H9 (cell line): Measurements from ENCODE around the gene GPC6. TPM values are rescaled to one million over a fixed set of nuclear protein-coding genes. Genes with fewer than 3 reads are reported as not detected.

Source experiments
- DNase-seq: peaks from one replicate; pipeline ENCODE4 v3.0.0-alpha.2; 2017
- H2AFZ ChIP-seq: one replicate; pipeline ENCODE4 v1.6.1; 2013; ENCODE audit warnings: mild to moderate bottlenecking, low read length, control low read depth, moderate library complexity
- H2AK5ac ChIP-seq: 2 replicates; pipeline ENCODE4 v1.6.1; 2013; ENCODE audit warnings: low read length, control low read depth, mixed read lengths; ENCODE audit not compliant: insufficient read length
- H2BK120ac ChIP-seq: one replicate; pipeline ENCODE4 v1.6.1; 2013; ENCODE audit warnings: low read depth, mild to moderate bottlenecking, low read length, control low read depth, inconsistent platforms; ENCODE audit not compliant: poor library complexity, severe bottlenecking
- H2BK12ac ChIP-seq: 2 replicates; pipeline ENCODE4 v1.6.1; 2013; ENCODE audit warnings: low read length, control low read depth, mixed read lengths, low read depth; ENCODE audit not compliant: insufficient read length
- H2BK15ac ChIP-seq: 2 replicates; pipeline ENCODE4 v1.6.1; 2013; ENCODE audit warnings: low read depth, low read length, control low read depth
- H2BK20ac ChIP-seq: one replicate; pipeline ENCODE4 v1.6.1; 2013; ENCODE audit warnings: low read depth, mild to moderate bottlenecking, low read length, control low read depth, inconsistent platforms; ENCODE audit not compliant: poor library complexity, severe bottlenecking
- H2BK5ac ChIP-seq: 2 replicates; pipeline ENCODE4 v1.6.1; 2013; ENCODE audit warnings: low read length, control low read depth, mixed read lengths; ENCODE audit not compliant: insufficient read length
- H3K14ac ChIP-seq: 2 replicates; pipeline ENCODE4 v1.6.1; 2013; ENCODE audit warnings: low read length, control low read depth; ENCODE audit not compliant: insufficient read depth
- H3K18ac ChIP-seq: 2 replicates; pipeline ENCODE4 v1.6.1; 2013; ENCODE audit warnings: low read depth, mild to moderate bottlenecking, mixed read lengths, low read length, control low read depth; ENCODE audit not compliant: insufficient read length
- H3K23ac ChIP-seq: 2 replicates; pipeline ENCODE4 v1.6.1; 2013; ENCODE audit warnings: low read length, control low read depth, mixed read lengths, low read depth; ENCODE audit not compliant: insufficient read length
- H3K23me2 ChIP-seq: 2 replicates; pipeline ENCODE4 v1.6.1; 2013; ENCODE audit warnings: low read depth, mild to moderate bottlenecking, mixed read lengths, low read length, control low read depth; ENCODE audit not compliant: insufficient read length, poor library complexity, severe bottlenecking
- H3K27ac ChIP-seq: 2 replicates; pipeline ENCODE4 v1.5.1; 2013; ENCODE audit warnings: low read length, control low read depth, mixed read lengths, low read depth; ENCODE audit not compliant: insufficient read length
- H3K27me3 ChIP-seq: 2 replicates; pipeline ENCODE4 v1.6.1; 2013; ENCODE audit warnings: low read length, control low read depth, inconsistent platforms; ENCODE audit not compliant: insufficient read depth
- H3K4ac ChIP-seq: 2 replicates; pipeline ENCODE4 v1.6.1; 2013; ENCODE audit warnings: low read depth, mild to moderate bottlenecking, control low read depth, inconsistent platforms, low read length, moderate library complexity
- H3K4me1 ChIP-seq: 2 replicates; pipeline ENCODE4 v1.6.1; 2013; ENCODE audit warnings: low read length, control low read depth, inconsistent platforms; ENCODE audit not compliant: insufficient read depth
- H3K4me2 ChIP-seq: 2 replicates; pipeline ENCODE4 v1.6.1; 2013; ENCODE audit warnings: low read length, control low read depth, mixed read lengths; ENCODE audit not compliant: insufficient read length, insufficient read depth
- H3K56ac ChIP-seq: 2 replicates; pipeline ENCODE4 v1.6.1; 2013; ENCODE audit warnings: low read depth, mild to moderate bottlenecking, mixed read lengths, low read length, control low read depth; ENCODE audit not compliant: insufficient read length
- H3K79me1 ChIP-seq: 2 replicates; pipeline ENCODE4 v1.6.1; 2013; ENCODE audit warnings: low read depth, mild to moderate bottlenecking, moderate library complexity, low read length, control low read depth, inconsistent platforms; ENCODE audit not compliant: insufficient read depth, poor library complexity, severe bottlenecking
- H3K79me2 ChIP-seq: 2 replicates; pipeline ENCODE4 v1.6.1; 2013; ENCODE audit warnings: low read length, control low read depth, inconsistent platforms; ENCODE audit not compliant: insufficient read depth
- H3K9ac ChIP-seq: 2 replicates; pipeline ENCODE4 v1.6.1; 2013; ENCODE audit warnings: low read length, control low read depth, mixed read lengths; ENCODE audit not compliant: insufficient read length; ENCODE audit errors: extremely low read depth
- H3K9me3 ChIP-seq: one replicate; pipeline ENCODE4 v1.6.1; 2013; ENCODE audit warnings: low read depth, low read length, inconsistent platforms; ENCODE audit not compliant: control insufficient read depth
- H3T11ph ChIP-seq: one replicate; pipeline ENCODE4 v1.6.1; 2013; ENCODE audit warnings: mild to moderate bottlenecking, low read length, control low read depth, inconsistent platforms
- H4K20me1 ChIP-seq: one replicate; pipeline ENCODE4 v1.6.1; 2013; ENCODE audit not compliant: control insufficient read depth, insufficient read length, insufficient read depth
- H4K5ac ChIP-seq: 2 replicates; pipeline ENCODE4 v1.6.1; 2013; ENCODE audit warnings: low read depth, mild to moderate bottlenecking, mixed read lengths, low read length, control low read depth; ENCODE audit not compliant: insufficient read length
- H4K8ac ChIP-seq: replicated peaks from 2 replicates; pipeline ENCODE4 v1.6.1; 2013; ENCODE audit warnings: low read length, control low read depth, mixed read lengths, low read depth; ENCODE audit not compliant: insufficient read length
- H4K91ac ChIP-seq: 2 replicates; pipeline ENCODE4 v1.6.1; 2013; ENCODE audit warnings: low read depth, mild to moderate bottlenecking, moderate library complexity, mixed read lengths, low read length, control low read depth; ENCODE audit not compliant: insufficient read length
- H3K27ac Mint-ChIP-seq, 3 experiments: 2 replicates in 2 of 3; 3 replicates in 1 of 3; pipeline ENCODE4 v1.8.0; 2020 to 2021; ENCODE audit warnings: mixed read lengths in 3 of 3, mild to moderate bottlenecking in 1 of 3, moderate library complexity in 1 of 3
- H3K27me3 Mint-ChIP-seq: 2 replicates; pipeline ENCODE4 v1.8.0; 2021; ENCODE audit warnings: low read depth, mild to moderate bottlenecking, moderate library complexity, mixed read lengths
- H3K36me3 Mint-ChIP-seq, 3 experiments: 2 replicates in 2 of 3; 3 replicates in 1 of 3; pipeline ENCODE4 v1.8.0; 2020 to 2021; ENCODE audit warnings: low read depth in 3 of 3, mixed read lengths in 3 of 3; ENCODE audit not compliant: insufficient read depth in 1 of 3
- H3K4me1 Mint-ChIP-seq, 2 experiments: 2 replicates each; pipeline ENCODE4 v1.8.0; 2020; ENCODE audit warnings: mixed read lengths in 2 of 2
- H3K4me3 Mint-ChIP-seq, 2 experiments: 2 replicates in 1 of 2; 3 replicates in 1 of 2; pipeline ENCODE4 v1.8.0; 2020 to 2021; ENCODE audit warnings: mild to moderate bottlenecking in 2 of 2, mixed read lengths in 2 of 2, moderate library complexity in 1 of 2
- H3K9me3 Mint-ChIP-seq, 2 experiments: 2 replicates in 1 of 2; 3 replicates in 1 of 2; pipeline ENCODE4 v1.8.0; 2020; ENCODE audit warnings: mild to moderate bottlenecking in 2 of 2, mixed read lengths in 2 of 2, moderate library complexity in 1 of 2
- WGBS: extraction: QIAGEN DNeasy Blood & Tissue Kit; methylation state at CpG from one replicate; pipeline ENCODE4 v1.1.7; 2013; ENCODE audit warnings: missing lambda C conversion rate, low lambda C conversion rate, mixed read lengths; ENCODE audit not compliant: insufficient read length; ENCODE audit errors: extremely low coverage; 5-methylcytosine and 5-hydroxymethylcytosine counted together
- total RNA-seq: library from RNA; stranded (reverse); gene quantifications from 2 replicates; pipeline ENCODE4 v1.2.1, GENCODE V29; 2021
- TF ChIP-seq, protein P1 (sequence below): fragments of 200-600 bp; sonication (generic); conservative IDR thresholded peaks from 3 replicates; pipeline ENCODE4 v1.8.0; 2021; ENCODE audit warnings: antibody characterized with exemption, mild to moderate bottlenecking

The GPC6 gene
- total RNA-seq, 1 experiment from 2014 or later: 15.6 TPM

DNA sequence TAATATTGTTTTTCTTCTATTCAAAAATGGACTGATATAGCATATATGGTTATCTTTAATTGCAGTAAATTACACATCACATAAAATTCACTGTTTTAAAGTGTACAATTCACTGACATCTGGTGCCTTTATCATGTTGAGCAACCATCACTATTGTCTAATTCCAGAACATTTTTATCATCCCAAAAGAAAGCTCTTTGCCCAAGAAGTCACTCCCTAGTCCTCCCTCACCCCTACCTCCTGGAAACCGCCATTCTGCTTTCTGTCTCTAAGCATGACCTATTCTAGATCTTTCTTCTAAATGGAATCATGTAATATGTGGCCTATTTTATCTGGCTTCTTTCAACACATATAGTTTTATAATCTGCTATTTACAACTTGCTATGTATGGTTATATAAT, 727.2 kb downstream of the GPC6 start:
- H2AK5ac ChIP-seq: no peak overlapping the region
- H3K4ac ChIP-seq: no peak overlapping the region
- H3K9ac ChIP-seq: no peak overlapping the region
- no peak overlapping the region for H2BK20ac ChIP-seq
- Mint-ChIP-seq H3K27me3 (no peaks in the 10 kb centered on the region), H3K4me3 (no peak overlapping the region), H3K27ac (no peak overlapping the region), H3K9me3 (no peaks in the 10 kb centered on the region), H3K36me3 (no peaks in the 10 kb centered on the region), H3K4me1 (peaks cover 3 to 8% of the 10 kb centered on the region in 2 experiments; a peak in 2 of 4 replicates)
- H3K18ac ChIP-seq: no peak overlapping the region
- no peak overlapping the region for H2BK15ac ChIP-seq
- no peak overlapping the region for H2BK12ac ChIP-seq
- H3K79me1 ChIP-seq: no peaks in the 10 kb centered on the region
- no peak overlapping the region for H4K8ac ChIP-seq
- H2BK5ac ChIP-seq: no peak overlapping the region
- H3K27me3 ChIP-seq: no peaks in the 10 kb centered on the region
- no peaks in the 10 kb centered on the region for H3K79me2 ChIP-seq
- H4K91ac ChIP-seq: no peak overlapping the region
- H3K27ac ChIP-seq: no peak overlapping the region
- H3K9me3 ChIP-seq: no peaks in the 10 kb centered on the region
- H3K56ac ChIP-seq: no peak overlapping the region
- H3K4me2 ChIP-seq: no peak overlapping the region
- no peak for DNase-seq
- TF ChIP-seq, protein P1, sequence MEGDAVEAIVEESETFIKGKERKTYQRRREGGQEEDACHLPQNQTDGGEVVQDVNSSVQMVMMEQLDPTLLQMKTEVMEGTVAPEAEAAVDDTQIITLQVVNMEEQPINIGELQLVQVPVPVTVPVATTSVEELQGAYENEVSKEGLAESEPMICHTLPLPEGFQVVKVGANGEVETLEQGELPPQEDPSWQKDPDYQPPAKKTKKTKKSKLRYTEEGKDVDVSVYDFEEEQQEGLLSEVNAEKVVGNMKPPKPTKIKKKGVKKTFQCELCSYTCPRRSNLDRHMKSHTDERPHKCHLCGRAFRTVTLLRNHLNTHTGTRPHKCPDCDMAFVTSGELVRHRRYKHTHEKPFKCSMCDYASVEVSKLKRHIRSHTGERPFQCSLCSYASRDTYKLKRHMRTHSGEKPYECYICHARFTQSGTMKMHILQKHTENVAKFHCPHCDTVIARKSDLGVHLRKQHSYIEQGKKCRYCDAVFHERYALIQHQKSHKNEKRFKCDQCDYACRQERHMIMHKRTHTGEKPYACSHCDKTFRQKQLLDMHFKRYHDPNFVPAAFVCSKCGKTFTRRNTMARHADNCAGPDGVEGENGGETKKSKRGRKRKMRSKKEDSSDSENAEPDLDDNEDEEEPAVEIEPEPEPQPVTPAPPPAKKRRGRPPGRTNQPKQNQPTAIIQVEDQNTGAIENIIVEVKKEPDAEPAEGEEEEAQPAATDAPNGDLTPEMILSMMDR: no peak
- no peak overlapping the region for H3T11ph ChIP-seq
- no peak overlapping the region for H3K14ac ChIP-seq
- H2BK120ac ChIP-seq: no peak overlapping the region
- no peak overlapping the region for H4K5ac ChIP-seq
- peaks cover 2% of the 10 kb centered on the region; the same call in 1 of the 2 replicates for H3K4me1 ChIP-seq
- H3K23ac ChIP-seq: no peak overlapping the region
- no peak overlapping the region for H2AFZ ChIP-seq
- no CpG with 5 or more reads among the region's 1 CpG for WGBS
- H3K23me2 ChIP-seq: no peaks in the 10 kb centered on the region
- H4K20me1 ChIP-seq: no peaks in the 10 kb centered on the region
